ENCODE measurements around the gene ZNF726. TPM values are rescaled to one million over a fixed set of nuclear protein-coding genes. Genes with fewer than 3 reads are reported as not detected.
"Not testable (repeated sequence)": the region's sequence is repeated elsewhere in the genome, so short reads cannot be mapped to it uniquely, and the experiment has no call there.

ZNF726 gene
- total and polyA plus RNA-seq, 9 donors = 0.36 to 5.3 (median 1.1) TPM

DNA sequence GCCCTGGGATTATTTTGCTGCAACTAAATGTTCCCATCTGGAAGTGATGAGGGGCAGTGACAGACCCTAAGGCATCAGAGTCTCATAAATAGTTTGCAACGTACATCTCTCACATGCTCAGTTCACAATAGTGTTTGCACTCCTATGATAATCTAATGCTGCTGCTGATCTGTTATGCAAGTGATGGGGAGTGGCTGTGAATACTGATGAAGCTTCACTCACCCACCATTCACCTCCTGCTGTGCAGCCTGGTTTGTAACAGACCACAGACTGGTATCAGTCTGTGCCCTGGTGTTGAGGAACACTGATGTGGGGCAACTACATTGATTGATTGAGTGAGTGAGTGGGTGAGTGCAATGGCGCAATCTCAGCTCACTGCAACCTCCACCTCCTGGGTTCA is 54.9 kb downstream of the ZNF726 start:
- DNase-seq = no peak
- no peaks in the 10 kb centered on the region for H3K27me3 ChIP-seq
- H3K9me3 ChIP-seq = no peaks in the 10 kb centered on the region
- H3K36me3 ChIP-seq = no peaks in the 10 kb centered on the region
- TF ChIP-seq EP300 (IDR thresholded peaks at IDR 0.05) (no peak), POLR2A (IDR thresholded peaks at IDR 0.05) (no peak)
- TF ChIP-seq, protein P1, sequence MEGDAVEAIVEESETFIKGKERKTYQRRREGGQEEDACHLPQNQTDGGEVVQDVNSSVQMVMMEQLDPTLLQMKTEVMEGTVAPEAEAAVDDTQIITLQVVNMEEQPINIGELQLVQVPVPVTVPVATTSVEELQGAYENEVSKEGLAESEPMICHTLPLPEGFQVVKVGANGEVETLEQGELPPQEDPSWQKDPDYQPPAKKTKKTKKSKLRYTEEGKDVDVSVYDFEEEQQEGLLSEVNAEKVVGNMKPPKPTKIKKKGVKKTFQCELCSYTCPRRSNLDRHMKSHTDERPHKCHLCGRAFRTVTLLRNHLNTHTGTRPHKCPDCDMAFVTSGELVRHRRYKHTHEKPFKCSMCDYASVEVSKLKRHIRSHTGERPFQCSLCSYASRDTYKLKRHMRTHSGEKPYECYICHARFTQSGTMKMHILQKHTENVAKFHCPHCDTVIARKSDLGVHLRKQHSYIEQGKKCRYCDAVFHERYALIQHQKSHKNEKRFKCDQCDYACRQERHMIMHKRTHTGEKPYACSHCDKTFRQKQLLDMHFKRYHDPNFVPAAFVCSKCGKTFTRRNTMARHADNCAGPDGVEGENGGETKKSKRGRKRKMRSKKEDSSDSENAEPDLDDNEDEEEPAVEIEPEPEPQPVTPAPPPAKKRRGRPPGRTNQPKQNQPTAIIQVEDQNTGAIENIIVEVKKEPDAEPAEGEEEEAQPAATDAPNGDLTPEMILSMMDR (IDR thresholded peaks at IDR 0.05) = no peak
- intact Hi-C loops (cut with DNase I) = loop anchor here in 3 of 4 donors (5.0 kb wide), 1 partner anchor 97 kb away; no protein-coding TSS in a partner anchor
- no peak overlapping the region for H3K27ac ChIP-seq
- H3K4me3 ChIP-seq = no peak overlapping the region
- no peaks in the 10 kb centered on the region for H3K4me1 ChIP-seq (ENCODE audit: insufficient read depth)
- WGBS, 3 donors = 73 to 82% (median 74%) methylated on average over 2 of the region's 2 CpGs

DNA sequence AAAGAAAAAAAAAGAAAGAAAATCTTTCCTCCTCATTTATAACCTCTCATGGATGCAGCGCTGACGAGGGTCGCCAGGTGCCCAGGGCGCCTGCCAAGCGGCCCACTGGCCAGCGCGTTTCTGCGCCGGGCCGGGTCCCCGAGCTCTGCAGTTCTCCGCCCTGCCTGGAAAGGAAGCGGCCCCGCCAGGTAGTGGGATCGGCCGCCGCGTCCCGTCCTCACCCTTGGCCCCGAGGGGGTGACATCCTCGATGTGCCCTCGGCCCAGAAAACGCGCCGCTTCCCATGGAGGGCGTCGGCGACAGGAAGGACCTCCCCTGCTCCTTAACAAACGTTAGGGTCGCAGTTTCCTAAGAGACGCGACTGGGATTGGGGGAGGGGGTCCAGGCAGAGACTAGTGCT is 56.9 kb downstream of the ZNF726 start:
- Histone ChIP-seq H3K36me3 (no peaks in the 10 kb centered on the region), H3K27me3 (no peaks in the 10 kb centered on the region), H3K9me3 (no peaks in the 10 kb centered on the region), H3K4me3 (no peak overlapping the region), H3K27ac (no peak overlapping the region), H3K4me1 (ENCODE audit: insufficient read depth) (no peaks in the 10 kb centered on the region)
- TF ChIP-seq EP300 (IDR thresholded peaks at IDR 0.05) (no peak), POLR2A (IDR thresholded peaks at IDR 0.05) (no peak)
- TF ChIP-seq, protein P1 (IDR thresholded peaks at IDR 0.05) = no peak
- intact Hi-C loops (cut with DNase I) = no loop called here
- DNase-seq = no peak
- WGBS, 3 donors = 1 to 3% (median 1%) methylated on average over 32 of the region's 32 CpGs

DNA sequence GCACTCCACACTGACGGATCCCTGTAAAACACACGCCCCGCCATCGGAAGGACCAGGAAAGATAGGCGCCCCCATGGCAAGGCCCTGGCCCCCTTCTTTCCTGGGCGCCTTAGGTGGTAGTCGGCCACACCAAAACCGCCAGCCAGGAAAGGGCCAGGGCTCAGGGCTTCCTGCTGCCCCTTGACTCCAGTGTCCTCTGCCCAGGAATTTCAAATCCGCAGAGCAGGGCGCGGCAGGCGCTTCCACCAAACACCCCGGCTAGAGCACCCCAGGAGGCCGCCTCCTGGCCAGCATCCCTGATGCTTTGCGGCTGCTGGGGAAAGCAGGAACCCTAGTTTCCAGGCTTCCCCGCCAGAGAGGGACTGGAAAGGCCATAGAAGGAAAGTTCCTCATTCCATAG is 57.5 kb downstream of the ZNF726 start:
- TF ChIP-seq POLR2A (IDR thresholded peaks at IDR 0.05) (no peak), EP300 (IDR thresholded peaks at IDR 0.05) (no peak)
- TF ChIP-seq, protein P1 (IDR thresholded peaks at IDR 0.05) = no peak
- H3K4me3 ChIP-seq = no peak overlapping the region
- intact Hi-C loops (cut with DNase I) = loop anchor here in 1 of 4 donors (2.0 kb wide), 1 partner anchor 503 kb away; no protein-coding TSS in a partner anchor
- 16 to 32% (median 26%) methylated on average over 15 to 16 of the region's 16 CpGs for WGBS, 3 donors
- no peaks in the 10 kb centered on the region for H3K9me3 ChIP-seq
- no peaks in the 10 kb centered on the region for H3K4me1 ChIP-seq (ENCODE audit: insufficient read depth)
- DNase-seq = no peak
- no peaks in the 10 kb centered on the region for H3K27me3 ChIP-seq
- H3K36me3 ChIP-seq = no peaks in the 10 kb centered on the region
- H3K27ac ChIP-seq = no peak overlapping the region

DNA sequence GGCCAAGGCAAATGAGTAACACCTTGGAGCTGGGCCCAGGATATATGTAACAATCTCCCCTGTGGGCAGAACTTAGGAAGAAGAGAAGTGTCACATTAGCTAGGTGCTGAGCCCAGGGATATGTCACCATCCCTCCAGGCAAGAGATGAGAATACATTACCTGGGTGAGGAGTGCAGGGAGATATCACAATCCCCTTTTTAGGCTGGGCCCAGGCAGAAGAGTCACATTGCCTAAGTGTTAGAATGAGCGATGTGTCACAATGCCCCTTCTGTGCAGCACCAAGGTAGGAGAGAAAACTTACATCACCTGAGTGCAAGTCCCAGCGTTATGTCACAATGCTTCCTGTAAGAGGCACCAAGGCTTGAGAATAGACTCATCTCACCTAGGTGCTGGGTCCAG is 60.3 kb downstream of the ZNF726 start:
- intact Hi-C loops (cut with DNase I) = no loop called here
- no peak for DNase-seq
- H3K27ac ChIP-seq = no peak overlapping the region
- WGBS, 3 donors = 81 to 97% (median 86%) methylated on average over 2 of the region's 2 CpGs
- no peak for TF ChIP-seq POLR2A (IDR thresholded peaks at IDR 0.05)
- TF ChIP-seq, protein P1 (IDR thresholded peaks at IDR 0.05) = no peak
- no peak for TF ChIP-seq EP300 (IDR thresholded peaks at IDR 0.05)
- H3K4me3 ChIP-seq = no peak overlapping the region
- no peaks in the 10 kb centered on the region for H3K27me3 ChIP-seq
- no peaks in the 10 kb centered on the region for H3K36me3 ChIP-seq
- no peaks in the 10 kb centered on the region for H3K9me3 ChIP-seq
- H3K4me1 ChIP-seq (ENCODE audit: insufficient read depth) = no peaks in the 10 kb centered on the region

DNA sequence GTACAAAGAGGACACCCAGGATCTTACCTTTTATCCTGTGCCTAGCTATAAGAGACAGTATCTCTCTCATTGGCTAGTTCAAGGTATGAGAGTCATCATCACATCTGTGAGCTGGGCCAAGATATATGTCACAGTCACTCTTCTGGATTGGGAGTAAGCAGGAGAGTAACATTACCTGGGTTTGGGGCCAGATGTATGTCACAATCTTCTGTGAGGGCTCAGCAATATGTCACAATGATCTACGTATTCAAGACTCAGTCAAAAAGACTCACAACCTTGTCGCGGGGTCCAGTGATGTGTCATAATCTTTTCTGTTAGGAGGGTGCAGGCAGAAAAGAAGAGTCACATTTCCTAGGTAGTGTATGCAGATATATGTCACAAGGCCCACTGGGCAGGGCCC is 61.9 kb downstream of the ZNF726 start:
- H3K27ac ChIP-seq; H3K36me3 ChIP-seq; H3K4me3 ChIP-seq; intact Hi-C loops (cut with DNase I); H3K9me3 ChIP-seq; DNase-seq; H3K4me1 ChIP-seq (ENCODE audit: insufficient read depth); H3K27me3 ChIP-seq: not testable (repeated sequence)
- 86 to 95% (median 93%) methylated on average over 3 of the region's 3 CpGs for WGBS, 3 donors

DNA sequence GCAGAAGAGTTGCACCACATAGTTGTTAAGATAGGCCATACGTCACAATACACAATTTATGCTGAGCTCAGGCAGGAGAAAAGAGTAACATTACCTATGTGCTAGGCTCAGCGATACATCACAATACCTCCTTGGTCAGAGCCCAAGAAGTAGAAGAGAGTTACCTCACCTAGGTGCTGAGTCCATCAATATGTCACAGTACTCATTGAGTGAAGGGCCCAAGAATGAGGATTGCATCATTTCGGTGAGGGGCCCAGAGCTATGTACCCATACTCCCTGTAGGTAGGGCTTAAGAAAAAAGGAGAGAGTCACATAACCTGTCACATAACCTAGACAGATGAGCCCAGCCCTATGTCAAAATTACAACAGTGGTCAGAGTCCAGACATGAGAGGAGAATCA is 62.6 kb downstream of the ZNF726 start:
- intact Hi-C loops (cut with DNase I); H3K4me3 ChIP-seq; H3K36me3 ChIP-seq; H3K27me3 ChIP-seq; DNase-seq; H3K9me3 ChIP-seq; H3K27ac ChIP-seq; H3K4me1 ChIP-seq (ENCODE audit: insufficient read depth): not testable (repeated sequence)
- 88 to 99% (median 94%) methylated on average over 3 of the region's 3 CpGs for WGBS, 3 donors

Measured in ovary (tissue), 9 donors.